M059J (cell line): ENCODE measurements around the gene NRTN. TPM values are rescaled to one million over a fixed set of nuclear protein-coding genes. Genes with fewer than 3 reads are reported as not detected.
"Not testable (repeated sequence)": the region's sequence is repeated elsewhere in the genome, so short reads cannot be mapped to it uniquely, and the experiment has no call there.

Source experiments
- DNase-seq: peaks from one replicate; pipeline ENCODE4 v3.0.0-alpha.2; 2012; ENCODE audit warnings: low read depth
- total RNA-seq: library from RNA; depleted of rRNA; stranded (reverse); fragments of >200 nt; shearing (Covaris generic); gene quantifications from 2 replicates; pipeline ENCODE4 v1.2.3, GENCODE V29; 2014

Gene NRTN
- total RNA-seq, 1 experiment from 2014 or later: 0.67 TPM

- DNase-seq: no peak
Measured at GRCh38 chr19:5837761-5838352, 33.0 kb downstream of the NRTN start.

DNA sequence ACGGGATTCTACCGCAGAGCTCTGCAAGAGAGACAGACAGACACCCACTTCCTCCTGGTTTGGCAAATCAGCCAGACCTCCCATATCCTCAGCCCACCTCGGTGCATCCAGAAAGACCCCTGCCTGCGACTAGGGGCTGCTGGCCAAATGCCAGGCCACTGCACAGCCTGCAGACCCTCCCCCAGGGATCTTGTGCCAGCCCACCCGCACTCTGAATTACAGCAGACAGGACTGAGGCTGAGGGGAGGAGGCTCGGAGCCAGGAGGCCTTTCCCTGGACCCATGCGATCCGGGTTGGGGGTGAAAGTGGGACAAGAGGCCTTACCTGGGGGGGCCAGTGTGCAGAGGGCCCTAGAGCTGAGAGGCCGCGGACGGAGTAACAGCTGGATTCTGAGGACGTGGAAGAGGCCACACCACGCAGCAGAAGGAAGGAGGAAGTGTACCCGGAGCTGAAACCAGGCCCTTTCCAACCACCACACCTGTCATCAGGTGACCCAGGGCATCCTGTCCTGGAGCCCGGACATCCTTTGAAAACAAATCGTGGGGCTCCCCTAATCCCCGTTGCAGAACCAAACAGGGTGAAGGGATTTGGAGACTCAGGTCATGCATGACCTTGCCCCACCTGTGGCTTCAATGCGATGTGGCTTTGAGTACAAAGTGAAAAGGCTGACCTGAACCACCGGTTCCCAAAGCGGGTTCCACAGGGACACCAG is 33.6 kb downstream of the NRTN start:
- DNase-seq: no peak

DNA sequence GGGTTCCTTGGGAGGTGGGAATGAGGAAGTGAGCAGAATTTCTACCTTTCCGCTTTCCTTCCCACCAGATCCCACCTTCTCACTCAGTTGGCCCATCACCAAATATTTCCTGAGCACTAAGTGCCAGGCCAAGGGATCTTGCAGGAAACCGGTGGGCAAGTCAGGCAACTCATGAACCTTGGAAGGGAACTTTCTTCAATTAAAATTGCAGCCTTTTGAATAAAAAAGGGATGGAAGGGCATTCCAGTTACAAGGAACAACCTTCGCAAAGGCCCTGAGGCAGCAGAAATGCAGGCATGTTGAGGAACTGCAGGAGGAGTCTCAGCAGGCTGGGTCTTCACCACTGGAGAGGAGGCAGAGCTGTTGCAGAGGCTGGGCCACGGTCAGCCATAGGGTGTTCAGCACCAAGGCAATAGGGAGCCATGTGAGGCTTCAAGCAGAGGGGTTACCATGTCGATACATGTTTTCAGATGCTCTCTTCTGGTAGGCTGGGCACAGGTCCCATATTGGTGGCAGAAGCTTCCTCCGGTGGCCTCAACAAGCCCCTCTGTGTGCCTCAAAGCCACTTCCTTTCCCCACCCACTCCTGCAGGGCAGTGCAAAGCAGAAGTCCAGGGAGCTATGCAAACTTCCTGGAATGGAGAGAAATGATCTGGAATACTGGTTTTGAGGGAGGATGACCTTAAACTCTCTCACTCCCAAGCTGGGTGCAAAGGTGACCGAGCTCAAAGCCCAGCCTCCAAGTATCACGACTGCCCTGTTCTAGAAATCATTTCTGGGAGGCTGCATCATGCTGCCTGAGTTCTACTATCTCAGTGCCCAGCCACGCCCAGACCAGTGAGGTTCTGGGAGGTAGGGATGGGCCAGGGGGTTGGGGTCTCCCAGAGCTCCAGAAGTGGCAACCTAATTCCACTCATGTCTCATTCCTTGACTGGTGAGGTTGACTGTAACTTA is 34.5 kb downstream of the NRTN start, which contains the start of gene FUT6:
Gene FUT6, minus strand, starts transcription at position 638 of the 953 bp plus-strand sequence. CDS start 7,135 bp downstream, outside the sequence.
- no peak for DNase-seq

DNA sequence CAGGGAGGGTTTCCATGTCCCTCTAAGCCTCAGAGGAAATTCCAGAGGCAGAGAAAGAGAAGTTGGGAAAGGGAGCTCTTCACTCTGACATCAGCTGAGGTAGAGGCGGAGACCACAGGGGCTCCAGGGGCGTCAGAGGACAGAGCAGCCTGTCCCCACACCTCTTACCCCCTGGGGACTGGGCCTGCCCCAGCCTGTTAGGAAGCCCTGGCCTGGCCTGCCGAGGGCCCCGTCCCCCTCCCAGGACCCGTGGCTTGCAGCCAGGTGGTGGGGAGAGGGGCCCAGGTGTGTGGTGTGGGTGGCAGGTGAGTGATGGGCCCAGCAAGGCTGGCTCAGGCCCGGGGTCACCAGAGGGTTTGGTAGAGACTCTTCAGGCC is 36.9 kb downstream of the NRTN start:
- DNase-seq: not testable (repeated sequence)

- no peak for DNase-seq
Measured at GRCh38 chr19:5843295-5843927, 38.5 kb downstream of the NRTN start.

DNA sequence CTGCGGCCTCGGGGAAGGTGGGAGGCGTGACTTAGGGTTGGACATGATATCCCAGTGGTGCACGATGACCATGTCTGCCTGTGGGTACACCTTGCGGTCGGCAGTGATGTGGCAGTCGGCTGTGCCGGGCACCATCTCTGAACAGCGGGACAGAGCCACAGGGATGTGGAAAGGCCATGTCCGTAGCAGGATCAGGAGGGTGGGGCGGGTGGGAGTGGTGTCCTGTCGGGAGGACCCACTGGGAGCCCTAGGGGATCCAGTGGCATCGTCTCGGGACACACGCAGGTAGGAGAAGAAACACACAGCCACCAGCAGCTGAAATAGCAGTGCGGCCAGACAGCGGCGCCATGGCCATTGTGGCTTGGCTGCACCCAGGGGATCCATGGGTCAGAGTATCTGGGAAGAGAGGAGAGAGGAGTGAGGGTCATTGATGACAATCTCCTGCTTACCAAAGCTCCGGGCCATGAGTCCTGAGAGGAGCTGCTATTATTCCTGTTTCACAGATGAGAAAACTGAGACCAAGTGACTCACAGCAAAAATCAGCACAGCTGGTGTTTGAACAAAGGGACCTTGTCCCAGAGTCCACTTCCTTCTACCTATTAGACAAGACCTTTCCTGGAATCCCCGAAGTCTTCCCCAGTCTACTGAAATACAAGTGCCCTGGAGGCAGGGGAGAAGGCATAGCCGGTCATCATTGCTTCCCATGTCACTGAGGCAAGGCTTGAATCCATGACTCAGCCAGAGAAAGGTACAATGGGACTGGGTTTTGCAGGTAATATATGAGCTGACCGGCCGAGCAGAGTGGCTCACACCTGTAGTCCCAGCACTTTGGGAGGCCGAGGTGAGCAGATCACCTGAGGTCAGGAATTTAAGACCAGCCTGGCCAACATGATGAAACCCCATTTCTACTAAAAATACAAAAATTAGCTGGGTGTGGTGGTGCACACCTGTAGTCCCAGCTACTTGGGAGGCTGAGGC is 39.9 kb downstream of the NRTN start:
- DNase-seq: no peak

DNA sequence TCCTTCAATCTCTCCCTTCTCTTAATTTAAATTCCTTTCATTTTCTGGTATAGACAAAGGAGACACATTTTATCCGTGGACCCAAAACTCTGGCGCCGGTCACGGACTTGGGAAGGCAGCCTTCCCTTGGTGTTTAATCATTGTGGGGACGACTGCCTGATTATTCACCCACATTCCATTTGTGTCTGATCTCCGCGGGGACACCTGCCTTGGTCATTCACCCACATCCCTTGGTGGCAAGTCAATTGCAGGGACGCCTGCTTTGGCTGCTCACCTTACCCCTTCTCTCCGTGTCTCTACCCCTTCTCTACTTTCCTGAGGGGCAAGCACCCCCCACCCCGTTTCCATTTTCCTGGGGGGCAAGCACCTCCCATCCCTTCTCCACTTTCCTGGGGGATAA is 43.0 kb downstream of the NRTN start:
- not testable (repeated sequence) for DNase-seq

DNA sequence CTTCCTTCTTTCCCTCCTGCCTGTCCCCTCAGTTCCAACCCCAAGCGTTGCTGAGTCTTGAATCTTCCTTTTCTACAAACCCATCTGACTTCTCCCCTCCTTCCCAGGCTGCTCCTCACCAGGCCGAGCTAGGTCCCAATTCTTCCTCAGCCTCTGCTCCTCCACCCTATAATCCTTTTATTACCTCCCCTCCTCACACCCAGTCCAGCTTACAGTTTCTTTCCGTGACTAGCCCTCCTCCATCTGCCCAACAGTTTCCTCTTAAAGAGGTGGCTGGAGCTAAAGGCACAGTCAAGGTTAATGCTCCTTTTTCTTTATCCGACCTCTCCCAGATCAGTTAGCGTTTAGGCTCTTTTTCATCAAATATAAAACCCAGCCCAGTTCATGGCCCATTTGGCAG is 43.8 kb downstream of the NRTN start:
- not testable (repeated sequence) for DNase-seq

DNA sequence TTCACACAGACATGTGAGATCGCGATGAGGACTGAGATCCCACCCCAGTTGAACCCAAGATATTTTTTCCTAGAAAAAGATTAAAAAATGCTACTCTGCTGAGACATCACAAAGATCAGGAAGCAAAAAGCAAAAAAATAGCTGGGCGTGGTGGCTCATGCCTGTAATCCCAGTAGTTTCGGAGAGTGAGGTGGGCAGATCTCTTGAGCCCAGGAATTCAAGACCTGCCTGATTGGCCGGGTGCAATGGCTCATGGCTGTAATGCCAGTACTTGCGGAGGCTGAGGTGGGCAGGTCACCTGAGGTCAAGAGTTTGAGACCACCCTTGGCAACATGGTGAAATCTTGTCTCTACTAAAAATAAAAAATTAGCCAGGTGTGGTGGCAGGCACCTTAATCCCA is 45.3 kb downstream of the NRTN start:
- DNase-seq: no peak

GRCh38 chr19:5850743-5851293 is 46.0 kb downstream of the NRTN start:
- DNase-seq: peak; percentile 60

GRCh38 chr19:5851302-5851701 is 46.4 kb downstream of the NRTN start, which contains the start of gene FUT3:
Gene FUT3 (minus strand): TSS chr19:5851449.
- no peak for DNase-seq

DNA sequence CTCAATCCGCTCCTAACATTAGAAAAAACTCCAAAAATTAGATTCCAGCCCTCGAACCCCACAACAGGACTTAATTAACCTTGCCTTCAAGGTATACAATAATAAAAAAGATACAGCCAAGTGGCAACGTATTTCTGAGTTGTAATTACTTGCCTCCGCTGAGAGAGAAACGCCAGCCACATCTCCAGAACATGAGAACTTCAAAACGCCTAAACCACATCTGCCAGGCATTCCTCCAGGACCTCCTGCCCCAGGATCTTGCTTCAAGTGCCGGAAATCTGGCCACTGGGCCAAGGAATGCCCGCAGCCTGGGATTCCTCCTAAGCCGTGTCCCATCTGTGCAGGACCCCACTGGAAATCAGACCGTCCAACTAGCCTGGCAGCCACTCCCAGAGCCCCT is 49.3 kb downstream of the NRTN start:
- peak; percentile 23 for DNase-seq

DNA sequence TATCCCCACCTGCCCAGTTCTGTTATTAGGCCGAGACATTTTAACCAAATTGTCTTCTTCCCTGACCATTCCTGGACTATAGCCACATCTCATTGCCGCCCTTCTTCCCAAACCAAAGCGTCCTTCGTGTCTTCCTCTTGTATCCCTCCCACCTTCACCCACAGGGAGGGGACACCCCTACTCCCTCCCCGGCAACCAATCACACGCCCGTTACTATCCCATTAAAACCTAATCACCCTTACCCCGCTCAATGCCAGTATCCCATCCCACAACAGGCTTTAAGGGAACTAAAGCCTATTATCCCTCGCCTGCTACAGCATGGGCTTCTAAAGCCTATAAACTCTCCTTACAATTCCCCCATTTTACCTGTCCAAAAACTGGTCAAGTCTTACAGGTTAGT is 50.3 kb downstream of the NRTN start:
- DNase-seq: not testable (repeated sequence)

GRCh38 chr19:5857203-5858081 is 52.6 kb downstream of the NRTN start:
- DNase-seq: no peak

DNA sequence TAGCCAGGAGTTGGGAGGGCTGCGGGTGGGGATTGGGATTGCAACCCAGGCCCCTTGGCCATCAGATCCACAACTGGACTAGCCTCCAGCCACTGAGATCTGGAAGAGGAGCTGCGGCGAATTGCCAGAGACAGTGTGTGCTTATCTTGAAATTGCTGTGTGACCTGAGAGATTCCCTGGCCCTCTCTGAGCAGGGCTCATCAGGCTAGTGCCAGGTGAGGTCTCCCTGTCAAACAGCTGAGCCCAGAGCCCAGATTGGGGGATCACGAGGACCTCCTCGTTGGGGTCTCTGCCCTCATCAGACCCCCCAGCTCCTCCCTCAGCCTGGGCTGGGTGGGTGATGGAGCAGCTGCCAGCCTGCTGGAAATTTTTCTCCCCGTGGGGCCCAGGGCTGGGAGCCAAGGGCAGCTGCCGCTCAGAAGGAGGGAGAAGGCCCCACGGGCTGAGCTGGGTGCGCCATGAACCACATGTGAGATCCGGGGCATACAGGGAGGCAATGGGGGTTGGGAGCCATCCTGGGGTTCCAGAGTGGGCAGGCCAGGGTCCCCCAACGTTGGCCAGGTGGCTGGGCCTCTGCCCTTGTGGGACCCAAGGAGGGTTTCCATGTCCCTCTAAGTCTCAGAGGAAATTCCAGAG is 58.3 kb downstream of the NRTN start:
- no peak for DNase-seq

- DNase-seq: no peak
Measured at GRCh38 chr19:5864013-5864720, 59.3 kb downstream of the NRTN start.

DNA sequence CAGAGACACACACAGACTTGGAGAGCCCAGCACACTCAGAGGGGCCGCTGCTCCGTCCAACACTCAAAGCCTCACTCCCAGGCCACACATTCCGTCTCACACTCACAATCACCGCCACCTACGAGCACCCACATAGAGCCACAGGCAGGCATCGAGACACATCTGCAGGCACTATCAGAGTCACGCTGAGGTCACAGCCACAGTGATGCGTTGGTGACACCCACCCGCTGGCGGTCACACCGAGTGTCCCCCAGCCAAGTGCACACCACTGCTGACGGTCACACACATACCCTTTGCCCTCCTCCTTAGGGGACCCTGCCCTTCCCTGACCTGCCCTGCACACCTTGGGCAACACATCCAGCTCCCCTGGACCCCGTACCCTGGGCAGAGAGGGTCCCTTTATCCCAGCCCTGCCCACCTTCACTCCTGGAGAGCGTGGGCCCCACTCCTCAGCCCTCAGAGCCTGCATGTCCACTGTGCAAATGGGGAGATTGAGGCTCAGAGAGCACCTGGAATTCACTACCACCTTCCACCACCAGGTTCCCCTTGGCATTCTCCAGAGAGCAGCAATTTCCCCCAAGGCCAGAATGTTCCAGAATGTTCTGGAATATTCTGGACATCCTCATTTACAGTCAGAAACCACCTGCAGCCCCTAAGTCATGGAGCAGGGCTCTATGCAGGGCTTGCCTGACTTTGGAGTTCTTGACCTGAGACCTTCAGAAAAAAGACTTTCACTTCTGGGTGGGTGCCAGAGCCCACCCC is 60.0 kb downstream of the NRTN start:
- DNase-seq: no peak
